ENCODE results near the gene ANKMY1.

ANKMY1 gene

GRCh38 chr2:240447934-240448333 is 109.9 kb downstream of the ANKMY1 start:
- no peak for DNase-seq (ENCODE audit: low read depth)

- DNase-seq (ENCODE audit: low read depth), result no peak
These were observed 110.5 kb downstream of the ANKMY1 start for GRCh38 chr2:240447331-240447730.

- DNase-seq (ENCODE audit: low read depth), result no peak
These were observed 111.1 kb downstream of the ANKMY1 start for GRCh38 chr2:240446664-240447175.

- no peak for DNase-seq (ENCODE audit: low read depth)
These were observed 111.7 kb downstream of the ANKMY1 start for GRCh38 chr2:240445961-240446663.

GRCh38 chr2:240444464-240444863 is 113.3 kb downstream of the ANKMY1 start:
- DNase-seq (ENCODE audit: low read depth), result no peak

GRCh38 chr2:240443891-240444301 is 113.9 kb downstream of the ANKMY1 start:
- DNase-seq (ENCODE audit: low read depth), result no peak

GRCh38 chr2:240442891-240443715 is 114.7 kb downstream of the ANKMY1 start:
- DNase-seq (ENCODE audit: low read depth), result no peak

- no peak for DNase-seq (ENCODE audit: low read depth)
These were observed 115.8 kb downstream of the ANKMY1 start for GRCh38 chr2:240441993-240442411.

GRCh38 chr2:240441326-240441992 is 116.3 kb downstream of the ANKMY1 start:
- no peak for DNase-seq (ENCODE audit: low read depth)

GRCh38 chr2:240440704-240441320 is 117.0 kb downstream of the ANKMY1 start:
- no peak for DNase-seq (ENCODE audit: low read depth)

GRCh38 chr2:240440251-240440650 is 117.5 kb downstream of the ANKMY1 start:
- no peak for DNase-seq (ENCODE audit: low read depth)

GRCh38 chr2:240439698-240440151 is 118.1 kb downstream of the ANKMY1 start:
- no peak for DNase-seq (ENCODE audit: low read depth)

GRCh38 chr2:240438810-240439697 is 118.7 kb downstream of the ANKMY1 start:
- no peak for DNase-seq (ENCODE audit: low read depth)

GRCh38 chr2:240437861-240438809 is 119.7 kb downstream of the ANKMY1 start:
- peak; percentile 43 for DNase-seq (ENCODE audit: low read depth)

- DNase-seq (ENCODE audit: low read depth), result no peak
These were observed 120.3 kb downstream of the ANKMY1 start for GRCh38 chr2:240437551-240437860.

GRCh38 chr2:240436683-240437550 is 120.9 kb downstream of the ANKMY1 start:
- DNase-seq (ENCODE audit: low read depth), result no peak

GRCh38 chr2:240435948-240436682 is 121.7 kb downstream of the ANKMY1 start:
- DNase-seq (ENCODE audit: low read depth), result no peak

GRCh38 chr2:240435457-240435947 is 122.3 kb downstream of the ANKMY1 start, which contains the start of gene GPC1:
GPC1 (plus strand) TSS chr2:240435663; CDS start chr2:240435919, 256 bp downstream.
- DNase-seq (ENCODE audit: low read depth), result peak; percentile 9

All from activated gamma-delta T cell treated with anti-CD3 and anti-CD28 coated beads, Interleukin-2, amount 50 U/mL, for 16 hours (primary cell).